Fibroblast of lung (primary cell): Measurements from ENCODE around the gene DCTN2. TPM values are rescaled to one million over a fixed set of nuclear protein-coding genes. Genes with fewer than 3 reads are reported as not detected.

ENCODE experiments used
- DNase-seq, 2 donors: peaks; one replicate each; pipeline versions ENCODE4 v3.0.0 to v3.0.0-alpha.2; 2010; ENCODE audit warnings: low read depth in 2 of 2
- H2AFZ ChIP-seq: 2 replicates; pipeline ENCODE4 v1.5.1; 2012; ENCODE audit warnings: low read length, control low read depth, inconsistent platforms
- H3K27ac ChIP-seq: 2 replicates; pipeline ENCODE4 v1.5.1; 2011; ENCODE audit warnings: low read length, control low read depth; ENCODE audit not compliant: insufficient read depth
- H3K27me3 ChIP-seq: 2 replicates; pipeline ENCODE4 v1.5.1; 2011; ENCODE audit warnings: mild to moderate bottlenecking, low read length; ENCODE audit not compliant: control insufficient read depth, insufficient read depth
- H3K36me3 ChIP-seq: 2 replicates; pipeline ENCODE4 v1.5.1; 2011; ENCODE audit warnings: low read length; ENCODE audit not compliant: control insufficient read depth, insufficient read depth
- H3K4me1 ChIP-seq: 2 replicates; pipeline ENCODE4 v1.5.1; 2011; ENCODE audit warnings: low read length; ENCODE audit not compliant: control insufficient read depth, insufficient read depth; ENCODE audit errors: extremely low read depth
- H3K4me2 ChIP-seq: 2 replicates; pipeline ENCODE4 v1.5.1; 2011; ENCODE audit warnings: low read length, control low read depth; ENCODE audit not compliant: insufficient read depth; ENCODE audit errors: extremely low read depth
- H3K4me3 ChIP-seq, 4 experiments: fragments of 200-600 bp in 1 of 4; sonication (generic) in 1 of 4; replicated peaks in 1 of 4; 2 replicates each; pipeline ENCODE4 v1.5.1; 2011 to 2016; ENCODE audit warnings: low read length in 4 of 4, low read depth in 3 of 4, mild to moderate bottlenecking in 3 of 4, control low read depth in 2 of 4, inconsistent platforms in 1 of 4, mixed read lengths in 1 of 4; ENCODE audit not compliant: insufficient read depth in 1 of 4; ENCODE audit errors: control extremely low read depth in 1 of 4
- H3K79me2 ChIP-seq: 2 replicates; pipeline ENCODE4 v1.5.1; 2012; ENCODE audit warnings: mild to moderate bottlenecking, low read length, inconsistent platforms; ENCODE audit not compliant: control insufficient read depth, insufficient read depth
- H3K9ac ChIP-seq: 2 replicates; pipeline ENCODE4 v1.5.1; 2011; ENCODE audit warnings: mild to moderate bottlenecking, low read length, control low read depth; ENCODE audit not compliant: insufficient read depth
- H3K9me3 ChIP-seq: 2 replicates; pipeline ENCODE4 v1.5.1; 2012; ENCODE audit warnings: low read depth, low read length; ENCODE audit not compliant: control insufficient read depth, insufficient read depth
- H4K20me1 ChIP-seq: 2 replicates; pipeline ENCODE4 v1.5.1; 2011; ENCODE audit warnings: low read length; ENCODE audit not compliant: control insufficient read depth, insufficient read depth; ENCODE audit errors: extremely low read depth
- EZH2 ChIP-seq: IDR thresholded peaks from 2 replicates; pipeline ENCODE4 v1.5.1; 2012; ENCODE audit warnings: low read length, control low read depth, mild to moderate bottlenecking; ENCODE audit errors: missing control alignments
- polyA plus RNA-seq, 2 donors: library from polyadenylated mRNA; depleted of rRNA in 1 of 2; stranded (reverse) in 1 of 2; unstranded in 1 of 2; fragments of >200 nt; gene quantifications; 2 replicates each; pipeline ENCODE4 v1.2.1, GENCODE V29; 2011 to 2012; ENCODE audit warnings: missing spikeins in 1 of 2
- total RNA-seq: library from RNA; depleted of rRNA; stranded (reverse); fragments of >200 nt; gene quantifications from 2 replicates; pipeline ENCODE4 v1.2.1, GENCODE V29; 2014
- TF ChIP-seq, protein P1 (sequence below), 2 donors: IDR thresholded peaks in 1 of 2; conservative IDR thresholded peaks in 1 of 2; 1 replicate in 1 of 2; 2 replicates in 1 of 2; pipeline ENCODE4 v1.5.1; 2011 to 2012; ENCODE audit warnings: low read length in 2 of 2, control low read depth in 1 of 2, inconsistent platforms in 1 of 2, low read depth in 1 of 2, mild to moderate bottlenecking in 1 of 2

DCTN2 gene
- total and polyA plus RNA-seq, 2 donors (not counting 1 experiment from before 2014, with no cell fraction given) = 101 to 211 TPM

- Histone ChIP-seq H2AFZ (no peak overlapping the region), H4K20me1 (no peaks in the 10 kb centered on the region), H3K9me3 (no peaks in the 10 kb centered on the region), H3K4me3 (no peak overlapping the region), H3K27ac (no peak overlapping the region), H3K36me3 (peaks cover 19% of the 10 kb centered on the region), H3K27me3 (no peaks in the 10 kb centered on the region), H3K4me2 (no peak overlapping the region), H3K79me2 (peaks cover 21% of the 10 kb centered on the region), H3K4me1 (peaks cover 11% of the 10 kb centered on the region), H3K9ac (no peak overlapping the region)
- DNase-seq = no peak
- no peak for TF ChIP-seq EZH2
- TF ChIP-seq, protein P1, sequence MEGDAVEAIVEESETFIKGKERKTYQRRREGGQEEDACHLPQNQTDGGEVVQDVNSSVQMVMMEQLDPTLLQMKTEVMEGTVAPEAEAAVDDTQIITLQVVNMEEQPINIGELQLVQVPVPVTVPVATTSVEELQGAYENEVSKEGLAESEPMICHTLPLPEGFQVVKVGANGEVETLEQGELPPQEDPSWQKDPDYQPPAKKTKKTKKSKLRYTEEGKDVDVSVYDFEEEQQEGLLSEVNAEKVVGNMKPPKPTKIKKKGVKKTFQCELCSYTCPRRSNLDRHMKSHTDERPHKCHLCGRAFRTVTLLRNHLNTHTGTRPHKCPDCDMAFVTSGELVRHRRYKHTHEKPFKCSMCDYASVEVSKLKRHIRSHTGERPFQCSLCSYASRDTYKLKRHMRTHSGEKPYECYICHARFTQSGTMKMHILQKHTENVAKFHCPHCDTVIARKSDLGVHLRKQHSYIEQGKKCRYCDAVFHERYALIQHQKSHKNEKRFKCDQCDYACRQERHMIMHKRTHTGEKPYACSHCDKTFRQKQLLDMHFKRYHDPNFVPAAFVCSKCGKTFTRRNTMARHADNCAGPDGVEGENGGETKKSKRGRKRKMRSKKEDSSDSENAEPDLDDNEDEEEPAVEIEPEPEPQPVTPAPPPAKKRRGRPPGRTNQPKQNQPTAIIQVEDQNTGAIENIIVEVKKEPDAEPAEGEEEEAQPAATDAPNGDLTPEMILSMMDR (conservative IDR thresholded peaks at IDR 0.05 in 1 of 2, IDR thresholded peaks at IDR 0.05 in 1 of 2; ENCODE audit: low read depth in 1 of 2, low read length in 2 of 2) = peak in 1 of 2 donors; percentile 19
Observed at GRCh38 chr12:57491393-57492280, 55.4 kb downstream of the DCTN2 start.

DNA sequence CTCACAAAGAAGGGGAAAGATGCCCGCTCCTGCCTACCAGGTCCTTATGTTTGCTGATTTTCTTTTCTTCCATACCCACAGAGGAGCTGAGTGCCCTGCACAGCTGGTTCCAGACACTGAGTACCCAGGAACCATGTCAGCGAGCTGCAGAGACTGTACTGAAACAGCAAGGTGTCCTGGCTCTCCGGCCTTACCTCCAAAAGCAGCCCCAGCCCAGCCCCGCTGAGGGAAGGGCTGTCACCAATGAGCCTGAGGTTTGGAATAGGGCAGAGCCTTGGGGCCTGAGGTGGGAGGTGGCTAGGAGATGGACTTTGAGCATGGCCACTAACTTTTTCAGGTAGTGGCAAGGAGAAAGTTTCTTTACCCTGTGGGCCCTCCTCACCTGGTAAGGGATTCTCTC lies 56.9 kb downstream of the DCTN2 start:
- peaks cover 19% of the 10 kb centered on the region for H3K36me3 ChIP-seq
- no peak for DNase-seq
- H4K20me1 ChIP-seq = no peaks in the 10 kb centered on the region
- H3K4me3 ChIP-seq = no peak overlapping the region
- H2AFZ ChIP-seq = no peak overlapping the region
- H3K27ac ChIP-seq = no peak overlapping the region
- no peaks in the 10 kb centered on the region for H3K27me3 ChIP-seq
- no peak overlapping the region for H3K9ac ChIP-seq
- TF ChIP-seq, protein P1 (conservative IDR thresholded peaks at IDR 0.05 in 1 of 2, IDR thresholded peaks at IDR 0.05 in 1 of 2; ENCODE audit: low read depth in 1 of 2, low read length in 2 of 2) = no peak
- no peak for TF ChIP-seq EZH2
- H3K79me2 ChIP-seq = peaks cover 21% of the 10 kb centered on the region
- no peaks in the 10 kb centered on the region for H3K9me3 ChIP-seq
- peaks cover 11% of the 10 kb centered on the region for H3K4me1 ChIP-seq
- H3K4me2 ChIP-seq = no peak overlapping the region

DNA sequence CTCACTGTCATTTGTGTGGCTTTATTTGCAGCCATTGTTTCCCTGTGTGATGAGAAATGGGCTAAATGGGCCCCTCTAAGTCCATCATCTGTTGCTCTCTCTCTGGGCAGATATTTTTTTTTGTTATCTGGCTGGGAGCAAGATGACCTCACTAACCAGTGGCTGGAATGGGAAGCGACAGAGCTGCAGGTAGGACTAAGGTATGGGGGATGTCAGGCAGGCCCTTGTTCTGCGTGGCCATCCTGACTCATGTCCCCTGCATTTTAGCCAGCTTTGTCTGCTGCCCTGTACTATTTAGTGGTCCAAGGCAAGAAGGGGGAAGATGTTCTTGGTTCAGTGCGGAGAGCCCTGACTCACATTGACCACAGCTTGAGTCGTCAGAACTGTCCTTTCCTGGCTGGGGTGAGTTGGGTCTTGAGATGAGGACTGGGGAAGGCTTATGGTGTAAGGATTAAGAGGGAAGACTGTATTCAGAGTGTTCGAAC lies 57.8 kb downstream of the DCTN2 start:
- Histone ChIP-seq H3K27me3 (no peaks in the 10 kb centered on the region), H4K20me1 (no peaks in the 10 kb centered on the region), H2AFZ (no peak overlapping the region), H3K36me3 (peaks cover 19% of the 10 kb centered on the region), H3K79me2 (peaks cover 21% of the 10 kb centered on the region), H3K27ac (peak overlapping the region; percentile 10), H3K9me3 (no peaks in the 10 kb centered on the region), H3K4me2 (peak overlapping the region; percentile 82), H3K4me3 (peak overlapping the region; percentile 81 to 99 (median 89)), H3K4me1 (peaks cover 11% of the 10 kb centered on the region), H3K9ac (no peak overlapping the region)
- peak in 1 of 2 donors; percentile 27 for DNase-seq
- TF ChIP-seq EZH2 = no peak
- TF ChIP-seq, protein P1 (conservative IDR thresholded peaks at IDR 0.05 in 1 of 2, IDR thresholded peaks at IDR 0.05 in 1 of 2; ENCODE audit: low read depth in 1 of 2, low read length in 2 of 2) = no peak
